OCI-LY1 (cell line): Measurements from ENCODE around the gene LMNA.
"Not testable (repeated sequence)": the region's sequence is repeated elsewhere in the genome, so short reads cannot be mapped to it uniquely, and the experiment has no call there.

Experiments used
- H2AFZ ChIP-seq: fragments of 200-600 bp; sonication (generic), shearing (Covaris generic); 2 replicates; pipeline ENCODE4 v1.6.0; 2014; ENCODE audit warnings: antibody characterized with exemption, mild to moderate bottlenecking, low read length
- H3F3A ChIP-seq: fragments of 200-600 bp; sonication (generic), shearing (Covaris generic); 2 replicates; pipeline ENCODE4 v1.6.0; 2014; ENCODE audit warnings: mild to moderate bottlenecking, antibody characterized with exemption, low read length, moderate library complexity; ENCODE audit not compliant: insufficient read depth
- H3K27ac ChIP-seq: fragments of 200-600 bp; sonication (generic); 2 replicates; pipeline ENCODE4 v1.5.1; 2014; ENCODE audit warnings: low read length, mixed run types, mild to moderate bottlenecking, low read depth; ENCODE audit not compliant: poor library complexity, severe bottlenecking
- H3K27me3 ChIP-seq: fragments of 200-600 bp; sonication (generic); 2 replicates; pipeline ENCODE4 v1.6.0; 2014; ENCODE audit warnings: antibody characterized with exemption, mild to moderate bottlenecking, low read length, moderate library complexity; ENCODE audit not compliant: insufficient read depth
- H3K36me3 ChIP-seq: fragments of 200-600 bp; sonication (generic); 2 replicates; pipeline ENCODE4 v1.6.1; 2014; ENCODE audit warnings: mild to moderate bottlenecking, antibody characterized with exemption, low read length, moderate library complexity, mixed read lengths; ENCODE audit not compliant: insufficient read depth
- H3K4me1 ChIP-seq: fragments of 200-600 bp; sonication (generic); 2 replicates; pipeline ENCODE4 v1.5.1; 2014; ENCODE audit warnings: mild to moderate bottlenecking, low read length, moderate library complexity; ENCODE audit not compliant: insufficient read depth, severe bottlenecking
- H3K4me2 ChIP-seq: fragments of 200-600 bp; sonication (generic), shearing (Covaris generic); 2 replicates; pipeline ENCODE4 v1.6.1; 2014; ENCODE audit warnings: low read length
- H3K4me3 ChIP-seq: fragments of 200-600 bp; sonication (generic); 2 replicates; pipeline ENCODE4 v1.5.1; 2014; ENCODE audit warnings: low read length, low read depth, mild to moderate bottlenecking, mixed read lengths; ENCODE audit not compliant: poor library complexity, severe bottlenecking
- H3K79me2 ChIP-seq: fragments of 200-600 bp; shearing (Covaris generic); 2 replicates; pipeline ENCODE4 v1.6.1; 2016; ENCODE audit warnings: mixed run types, low read length, mixed read lengths; ENCODE audit not compliant: insufficient read depth
- H3K9ac ChIP-seq: fragments of 200-600 bp; sonication (generic), shearing (Covaris generic); 2 replicates; pipeline ENCODE4 v1.6.1; 2014; ENCODE audit warnings: mild to moderate bottlenecking, low read length, mixed read lengths
- H3K9me2 ChIP-seq: fragments of 200-600 bp; sonication (generic), shearing (Covaris generic); 2 replicates; pipeline ENCODE4 v1.6.1; 2014; ENCODE audit warnings: low read depth, mild to moderate bottlenecking, low read length, mixed read lengths
- H3K9me3 ChIP-seq: fragments of 200-600 bp; shearing (Covaris generic); 2 replicates; pipeline ENCODE4 v1.6.1; 2014; ENCODE audit warnings: low read length, mixed read lengths
- H4K20me1 ChIP-seq: fragments of 200-600 bp; sonication (generic), shearing (Covaris generic); 2 replicates; pipeline ENCODE4 v1.6.0; 2016; ENCODE audit warnings: mild to moderate bottlenecking, low read length; ENCODE audit not compliant: insufficient read depth
- EZH2 ChIP-seq: fragments of 200-600 bp; sonication (generic), shearing (Covaris generic); IDR thresholded peaks from 2 replicates; pipeline ENCODE4 v1.8.0; 2017; ENCODE audit warnings: borderline replicate concordance, mixed run types, mild to moderate bottlenecking, antibody characterized with exemption, low read length, moderate library complexity, mixed read lengths
- TF ChIP-seq, protein P1 (sequence below): fragments of 200-600 bp; sonication (generic), shearing (Covaris generic); IDR thresholded peaks from 2 replicates; pipeline ENCODE4 v1.5.1; 2017; ENCODE audit warnings: mild to moderate bottlenecking, antibody characterized with exemption, low read length, moderate library complexity, mixed read lengths

Gene LMNA

DNA sequence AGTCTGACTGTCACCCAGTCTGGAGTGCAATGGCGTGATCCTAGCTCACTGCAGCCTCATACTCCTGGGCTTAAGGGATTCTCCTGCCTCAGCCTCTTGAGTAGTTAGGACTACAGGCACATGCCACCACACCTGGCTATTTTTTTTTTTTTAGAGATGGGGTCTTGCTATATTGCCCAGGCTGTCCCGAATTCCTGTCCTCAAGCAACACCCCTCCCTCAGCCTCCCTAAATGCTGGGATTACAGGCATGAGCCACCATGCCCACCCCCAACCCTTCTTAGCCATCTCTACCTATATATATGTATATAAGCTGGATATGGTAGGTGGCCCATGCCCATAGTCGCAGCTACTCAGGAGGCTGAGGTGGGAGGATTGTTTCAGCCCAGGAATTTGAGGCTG, 66.0 kb downstream of the LMNA start:
- no peaks in the 10 kb centered on the region for H3K79me2 ChIP-seq
- no peaks in the 10 kb centered on the region for H3K9me2 ChIP-seq
- TF ChIP-seq, protein P1, sequence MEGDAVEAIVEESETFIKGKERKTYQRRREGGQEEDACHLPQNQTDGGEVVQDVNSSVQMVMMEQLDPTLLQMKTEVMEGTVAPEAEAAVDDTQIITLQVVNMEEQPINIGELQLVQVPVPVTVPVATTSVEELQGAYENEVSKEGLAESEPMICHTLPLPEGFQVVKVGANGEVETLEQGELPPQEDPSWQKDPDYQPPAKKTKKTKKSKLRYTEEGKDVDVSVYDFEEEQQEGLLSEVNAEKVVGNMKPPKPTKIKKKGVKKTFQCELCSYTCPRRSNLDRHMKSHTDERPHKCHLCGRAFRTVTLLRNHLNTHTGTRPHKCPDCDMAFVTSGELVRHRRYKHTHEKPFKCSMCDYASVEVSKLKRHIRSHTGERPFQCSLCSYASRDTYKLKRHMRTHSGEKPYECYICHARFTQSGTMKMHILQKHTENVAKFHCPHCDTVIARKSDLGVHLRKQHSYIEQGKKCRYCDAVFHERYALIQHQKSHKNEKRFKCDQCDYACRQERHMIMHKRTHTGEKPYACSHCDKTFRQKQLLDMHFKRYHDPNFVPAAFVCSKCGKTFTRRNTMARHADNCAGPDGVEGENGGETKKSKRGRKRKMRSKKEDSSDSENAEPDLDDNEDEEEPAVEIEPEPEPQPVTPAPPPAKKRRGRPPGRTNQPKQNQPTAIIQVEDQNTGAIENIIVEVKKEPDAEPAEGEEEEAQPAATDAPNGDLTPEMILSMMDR = no peak
- no peak for TF ChIP-seq EZH2
- no peak overlapping the region for H3K9ac ChIP-seq
- no peak overlapping the region for H2AFZ ChIP-seq
- no peaks in the 10 kb centered on the region for H4K20me1 ChIP-seq
- H3K36me3 ChIP-seq = peaks cover 15% of the 10 kb centered on the region
- no peaks in the 10 kb centered on the region for H3K27me3 ChIP-seq
- no peaks in the 10 kb centered on the region for H3F3A ChIP-seq
- H3K4me2 ChIP-seq = no peak overlapping the region
- H3K27ac ChIP-seq = no peak overlapping the region
- no peaks in the 10 kb centered on the region for H3K4me1 ChIP-seq
- H3K9me3 ChIP-seq = no peaks in the 10 kb centered on the region
- no peak overlapping the region for H3K4me3 ChIP-seq

DNA sequence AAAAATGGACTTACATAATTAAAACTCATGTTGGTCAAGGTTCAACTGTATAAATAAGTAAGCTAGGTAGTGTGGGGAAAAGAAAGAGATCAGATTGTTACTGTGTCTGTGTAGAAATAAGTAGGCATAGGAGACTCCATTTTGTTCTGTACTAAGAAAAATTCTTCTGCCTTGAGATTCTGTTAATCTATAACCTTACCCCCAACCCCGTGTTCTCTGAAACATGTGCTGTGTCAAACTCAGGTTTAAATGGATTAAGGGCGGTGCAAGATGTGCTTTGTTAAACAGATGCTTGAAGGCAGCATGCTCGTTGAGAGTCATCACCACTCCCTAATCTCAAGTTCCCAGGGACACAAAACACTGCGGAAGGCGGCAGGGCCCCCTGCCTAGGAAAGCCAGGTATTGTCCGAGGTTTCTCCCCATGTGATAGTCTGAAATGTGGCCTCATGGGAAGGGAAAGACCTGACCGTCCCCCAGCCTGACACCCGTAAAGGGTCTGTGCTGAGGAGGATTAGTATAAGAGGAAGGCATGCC, 66.9 kb downstream of the LMNA start:
- not testable (repeated sequence) for H3K4me3 ChIP-seq, H3K9ac ChIP-seq, H3K4me1 ChIP-seq, H3K9me3 ChIP-seq, H4K20me1 ChIP-seq, H2AFZ ChIP-seq, H3K27me3 ChIP-seq, H3K27ac ChIP-seq, H3K4me2 ChIP-seq, H3K79me2 ChIP-seq, H3K9me2 ChIP-seq, H3F3A ChIP-seq
- H3K36me3 ChIP-seq = peaks cover 10% of the 10 kb centered on the region

DNA sequence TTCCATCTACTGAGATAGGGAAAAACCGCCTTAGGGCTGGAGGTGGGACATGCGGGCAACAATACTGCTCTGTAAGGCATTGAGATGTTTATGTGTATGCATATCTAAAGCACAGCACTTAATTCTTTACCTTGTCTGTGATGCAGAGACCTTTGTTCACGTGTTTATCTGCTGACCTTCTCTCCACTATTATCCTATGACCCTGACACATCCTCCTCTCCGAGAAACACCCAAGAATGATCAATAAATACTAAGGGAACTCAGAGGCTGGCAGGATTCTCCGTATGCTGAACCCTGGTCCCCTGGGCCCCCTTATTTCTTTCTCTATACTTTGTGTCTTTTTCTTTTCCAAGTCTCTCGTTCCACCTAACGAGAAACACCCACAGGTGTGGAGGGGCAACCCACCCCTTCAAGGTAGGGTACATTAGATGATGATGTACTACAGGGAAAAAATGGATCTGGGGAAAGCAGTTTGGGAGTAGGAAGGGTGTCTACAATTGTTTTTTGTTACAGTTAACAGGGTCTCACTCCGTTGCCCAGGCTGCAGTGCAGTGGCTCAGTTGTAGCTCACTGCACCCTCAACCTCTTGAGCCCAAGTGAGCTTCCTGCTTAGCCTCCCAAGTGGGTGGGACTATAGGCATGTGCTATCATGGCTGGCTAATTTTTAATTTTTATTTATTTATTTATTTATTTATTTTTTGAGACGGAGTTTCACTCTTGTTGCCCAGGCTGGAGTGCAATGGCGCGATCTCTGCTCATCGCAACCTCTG, 67.7 kb downstream of the LMNA start:
- not testable (repeated sequence) for H3K9me2 ChIP-seq, H3K9ac ChIP-seq, H3K36me3 ChIP-seq, H3K4me1 ChIP-seq, H3K9me3 ChIP-seq, H4K20me1 ChIP-seq, H3K4me2 ChIP-seq, H3K4me3 ChIP-seq, H3K27me3 ChIP-seq, H3K27ac ChIP-seq, H3K79me2 ChIP-seq, H3F3A ChIP-seq, H2AFZ ChIP-seq

DNA sequence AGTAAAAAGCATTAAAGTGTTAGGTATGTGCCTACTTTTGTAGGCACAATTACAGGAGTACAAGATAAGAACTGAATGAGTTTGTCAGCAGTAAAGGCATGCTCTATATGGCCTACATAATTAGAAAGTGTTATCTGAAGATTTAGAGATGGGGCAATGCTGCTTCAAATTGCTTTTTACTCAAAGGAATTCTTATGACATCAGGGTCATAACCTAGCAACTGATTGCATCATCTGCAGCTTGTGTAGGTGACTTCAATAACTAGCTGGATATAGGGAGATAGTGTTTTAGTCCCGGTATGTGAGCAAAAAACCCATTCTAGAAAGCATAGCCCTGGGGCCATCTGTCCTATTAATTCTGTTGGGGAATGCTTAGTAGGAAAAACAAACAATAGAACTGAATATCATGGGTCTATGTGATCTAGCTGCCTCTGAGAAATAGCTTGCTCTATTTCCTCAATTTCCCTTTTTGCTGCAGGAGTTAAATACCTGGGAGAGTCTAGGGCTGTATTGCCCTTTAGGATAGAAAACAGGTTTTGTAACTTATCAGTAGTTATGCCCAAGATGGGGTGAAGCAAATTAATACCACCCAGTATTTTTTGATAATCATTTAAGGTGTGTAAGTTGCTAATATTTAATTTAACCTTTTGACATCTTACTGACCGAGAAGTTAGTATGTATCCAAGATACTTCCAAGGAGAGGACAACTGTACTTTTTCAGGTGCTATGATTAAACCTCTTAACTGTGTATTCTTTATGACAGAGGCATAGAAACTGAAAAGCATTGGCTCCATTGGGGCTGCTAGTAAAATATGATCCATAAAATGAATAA, 72.1 kb downstream of the LMNA start:
- not testable (repeated sequence) for H2AFZ ChIP-seq, H3K4me3 ChIP-seq, H3K27ac ChIP-seq, H3K4me1 ChIP-seq, H3K27me3 ChIP-seq, H3K9me2 ChIP-seq, H3K9ac ChIP-seq, H3K79me2 ChIP-seq, H4K20me1 ChIP-seq, H3K4me2 ChIP-seq, H3K36me3 ChIP-seq, H3K9me3 ChIP-seq, H3F3A ChIP-seq
